OCI-LY7 (cell line): Measurements from ENCODE around the gene DCPS. TPM values are rescaled to one million over a fixed set of nuclear protein-coding genes. Genes with fewer than 3 reads are reported as not detected.

ENCODE experiments used
- BruUV-seq: library from RNA; stranded (reverse); fragments of 400-500 nt; replicated peaks from 2 replicates; lab custom pipeline; 2021; lab: Mats Ljungman, UMichigan
- CTCF ChIA-PET: fragments of 300-600 bp; sonication (Branson Sonifier 250); formaldehyde crosslinking; loops from one replicate; lab custom pipeline; 2022; ENCODE audit warnings: antibody characterized with exemption; ENCODE audit not compliant: unreplicated experiment; lab: Charles Lee
- POLR2A ChIA-PET: fragments of 300-600 bp; sonication (Branson Sonifier 250); formaldehyde crosslinking; loops from one replicate; lab custom pipeline; 2022; ENCODE audit warnings: antibody characterized with exemption; lab: Charles Lee
- DNase-seq: peaks from one replicate; pipeline ENCODE4 v3.0.0-alpha.2; 2015; ENCODE audit warnings: low spot score
- H2AFZ ChIP-seq: fragments of 200-600 bp; sonication (generic), shearing (Covaris generic); 2 replicates; pipeline ENCODE4 v1.6.1; 2014; ENCODE audit warnings: mild to moderate bottlenecking, antibody characterized with exemption, low read length, moderate library complexity
- H3K27ac ChIP-seq: fragments of 200-600 bp; sonication (generic); 2 replicates; pipeline ENCODE4 v1.5.1; 2014; ENCODE audit warnings: mixed run types, low read depth, mild to moderate bottlenecking, moderate library complexity, low read length, inconsistent platforms; ENCODE audit not compliant: poor library complexity, severe bottlenecking
- H3K36me3 ChIP-seq: fragments of 200-600 bp; sonication (generic); 2 replicates; pipeline ENCODE4 v1.6.1; 2014; ENCODE audit warnings: mild to moderate bottlenecking, antibody characterized with exemption, low read length, moderate library complexity, mixed read lengths; ENCODE audit not compliant: insufficient read depth
- H3K4me1 ChIP-seq: fragments of 200-600 bp; sonication (generic); 2 replicates; pipeline ENCODE4 v1.5.1; 2014; ENCODE audit warnings: mild to moderate bottlenecking, low read length; ENCODE audit not compliant: insufficient read depth, poor library complexity, severe bottlenecking
- H3K4me2 ChIP-seq: fragments of 200-600 bp; sonication (generic); 2 replicates; pipeline ENCODE4 v1.6.1; 2014; ENCODE audit warnings: mild to moderate bottlenecking, low read length
- H3K4me3 ChIP-seq: fragments of 200-600 bp; sonication (generic); 2 replicates; pipeline ENCODE4 v1.5.1; 2014; ENCODE audit warnings: mild to moderate bottlenecking, low read depth, low read length; ENCODE audit not compliant: poor library complexity, severe bottlenecking
- H3K79me2 ChIP-seq: fragments of 200-600 bp; sonication (generic); 2 replicates; pipeline ENCODE4 v1.6.1; 2016; ENCODE audit warnings: low read depth, mild to moderate bottlenecking, low read length, moderate library complexity, mixed read lengths; ENCODE audit not compliant: insufficient read depth
- H3K9me2 ChIP-seq: fragments of 200-600 bp; sonication (generic); 2 replicates; pipeline ENCODE4 v1.6.1; 2016; ENCODE audit warnings: mild to moderate bottlenecking, low read length, mixed read lengths; ENCODE audit not compliant: insufficient read depth
- H3K9me3 ChIP-seq: fragments of 200-600 bp; sonication (generic); 2 replicates; pipeline ENCODE4 v1.6.1; 2014; ENCODE audit warnings: mild to moderate bottlenecking, mixed run types, low read length, mixed read lengths
- H4K20me1 ChIP-seq: fragments of 200-600 bp; sonication (generic); 2 replicates; pipeline ENCODE4 v1.6.1; 2014; ENCODE audit warnings: mild to moderate bottlenecking, antibody characterized with exemption, low read length, moderate library complexity, mixed read lengths; ENCODE audit not compliant: insufficient read depth
- EZH2phosphoT487 ChIP-seq: fragments of 200-600 bp; sonication (generic); IDR thresholded peaks from 2 replicates; pipeline ENCODE4 v1.6.1; 2018; ENCODE audit warnings: low read depth, borderline replicate concordance, mild to moderate bottlenecking, mixed run types, antibody characterized with exemption, low read length, moderate library complexity, mixed read lengths
- intact Hi-C: fragments of 100-400 bp; cut with micrococcal nuclease; formaldehyde crosslinking; loops from one replicate; pipeline ENCODE4 v1.10.0; 2022; ENCODE audit not compliant: unreplicated experiment
- total RNA-seq, 2 experiments: library from RNA; depleted of rRNA in 1 of 2; stranded (reverse); fragments of >200 nt in 1 of 2; shearing (Covaris generic) in 1 of 2; gene quantifications; 2 replicates each; pipeline ENCODE4 v1.2.3, GENCODE V29; 2014 to 2022
- TF ChIP-seq, protein P1 (sequence below): fragments of 200-600 bp; sonication (generic); conservative IDR thresholded peaks from 2 replicates; pipeline ENCODE4 v1.5.1; 2014; ENCODE audit warnings: mild to moderate bottlenecking, antibody characterized with exemption, low read length, moderate library complexity, mixed read lengths

DCPS gene
- total RNA-seq, 2 experiments from 2014 or later: 30.4 to 36.5 TPM

- no peaks in the 10 kb centered on the region for H3K79me2 ChIP-seq
- ChIA-PET POLR2A (no interaction called here), CTCF (no interaction called here)
- no peak for DNase-seq
- no peaks in the 10 kb centered on the region for H4K20me1 ChIP-seq
- H3K9me3 ChIP-seq: 0 out of 2 replicates have a peak, but pooled peaks cover 5% of the 10 kb centered on the region
- intact Hi-C loops: loop anchor here (5.0 kb wide), 1 partner anchor 678 kb away; no protein-coding TSS in a partner anchor
- no peak overlapping the region for H2AFZ ChIP-seq
- TF ChIP-seq EZH2phosphoT487: no peak
- TF ChIP-seq, protein P1, sequence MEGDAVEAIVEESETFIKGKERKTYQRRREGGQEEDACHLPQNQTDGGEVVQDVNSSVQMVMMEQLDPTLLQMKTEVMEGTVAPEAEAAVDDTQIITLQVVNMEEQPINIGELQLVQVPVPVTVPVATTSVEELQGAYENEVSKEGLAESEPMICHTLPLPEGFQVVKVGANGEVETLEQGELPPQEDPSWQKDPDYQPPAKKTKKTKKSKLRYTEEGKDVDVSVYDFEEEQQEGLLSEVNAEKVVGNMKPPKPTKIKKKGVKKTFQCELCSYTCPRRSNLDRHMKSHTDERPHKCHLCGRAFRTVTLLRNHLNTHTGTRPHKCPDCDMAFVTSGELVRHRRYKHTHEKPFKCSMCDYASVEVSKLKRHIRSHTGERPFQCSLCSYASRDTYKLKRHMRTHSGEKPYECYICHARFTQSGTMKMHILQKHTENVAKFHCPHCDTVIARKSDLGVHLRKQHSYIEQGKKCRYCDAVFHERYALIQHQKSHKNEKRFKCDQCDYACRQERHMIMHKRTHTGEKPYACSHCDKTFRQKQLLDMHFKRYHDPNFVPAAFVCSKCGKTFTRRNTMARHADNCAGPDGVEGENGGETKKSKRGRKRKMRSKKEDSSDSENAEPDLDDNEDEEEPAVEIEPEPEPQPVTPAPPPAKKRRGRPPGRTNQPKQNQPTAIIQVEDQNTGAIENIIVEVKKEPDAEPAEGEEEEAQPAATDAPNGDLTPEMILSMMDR: no peak
- H3K4me3 ChIP-seq: no peak overlapping the region
- H3K9me2 ChIP-seq: no peaks in the 10 kb centered on the region
- no TSS peak for BruUV-seq
- peaks cover 55% of the 10 kb centered on the region for H3K36me3 ChIP-seq
- H3K4me1 ChIP-seq: peaks cover 10% of the 10 kb centered on the region
- H3K27ac ChIP-seq: no peak overlapping the region
- H3K4me2 ChIP-seq: no peak overlapping the region
These were observed 10.0 kb downstream of the DCPS start for GRCh38 chr11:126313826-126314225.

DNA sequence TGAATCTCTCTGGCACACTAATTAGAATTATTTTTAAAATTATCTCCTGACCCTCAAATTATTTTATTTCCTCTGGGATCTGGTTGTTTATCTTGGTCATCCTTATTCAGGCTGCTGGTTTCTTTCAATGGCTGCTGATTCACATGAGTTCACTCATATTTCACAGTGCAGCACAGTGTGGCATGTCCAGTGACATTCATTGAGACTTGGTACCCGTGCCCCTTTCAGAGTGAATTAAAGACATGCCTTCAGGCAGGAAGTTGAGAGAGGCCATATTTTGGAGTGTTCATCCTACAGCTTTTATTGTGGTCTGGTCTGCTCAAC lies 13.5 kb downstream of the DCPS start:
- CTCF ChIA-PET: no interaction called here

More for the DNA sequence above, 13.5 kb downstream of the DCPS start:
- intact Hi-C loops: no loop called here
- TF ChIP-seq, protein P1: no peak
- no peak for TF ChIP-seq EZH2phosphoT487
- Histone ChIP-seq H3K9me3 (0 out of 2 replicates have a peak, but pooled peaks cover 5% of the 10 kb centered on the region), H3K4me1 (peaks cover 11% of the 10 kb centered on the region), H3K36me3 (peaks cover 34% of the 10 kb centered on the region), H3K9me2 (no peaks in the 10 kb centered on the region), H3K79me2 (no peaks in the 10 kb centered on the region), H3K4me2 (no peak overlapping the region), H4K20me1 (no peaks in the 10 kb centered on the region), H3K4me3 (no peak overlapping the region), H3K27ac (no peak overlapping the region), H2AFZ (no peak overlapping the region)
- POLR2A ChIA-PET: interaction anchor here (0.6 kb wide), 1 partner anchor 75 kb away, joined by 4 read pairs; no protein-coding TSS in a partner anchor
- no peak for DNase-seq
- BruUV-seq: no TSS peak
